Measurements from ENCODE around the gene RPS5. TPM values are rescaled to one million over a fixed set of nuclear protein-coding genes. Genes with fewer than 3 reads are reported as not detected.
"Not testable (repeated sequence)": the region's sequence is repeated elsewhere in the genome, so short reads cannot be mapped to it uniquely, and the experiment has no call there.

Gene RPS5
- total RNA-seq, 1 donor from 2014 or later = 673 TPM

GRCh38 chr19:58355908-58356765 lies 30.9 kb upstream of the RPS5 start:
- DNase-seq (ENCODE audit: low spot score) = no peak

GRCh38 chr19:58356766-58357480 lies 30.1 kb upstream of the RPS5 start:
- no peak for DNase-seq (ENCODE audit: low spot score)

GRCh38 chr19:58357481-58358145 lies 29.5 kb upstream of the RPS5 start:
- DNase-seq (ENCODE audit: low spot score) = no peak

GRCh38 chr19:58361900-58362271 lies 25.2 kb upstream of the RPS5 start:
- DNase-seq (ENCODE audit: low spot score) = peak; percentile 89

GRCh38 chr19:58362272-58362994 lies 24.6 kb upstream of the RPS5 start, which contains the start of gene ZNF497:
TSS of gene ZNF497 (minus strand) at chr19:58362751. CDS start at chr19:58357635, 5,116 bp downstream.
- peak; percentile 99 for DNase-seq (ENCODE audit: low spot score)

- no peak for DNase-seq (ENCODE audit: low spot score)
Measured at GRCh38 chr19:58364146-58364545, 22.9 kb upstream of the RPS5 start.

GRCh38 chr19:58366585-58367430 lies 20.3 kb upstream of the RPS5 start:
- DNase-seq (ENCODE audit: low spot score) = no peak

- DNase-seq (ENCODE audit: low spot score) = no peak
Measured at GRCh38 chr19:58367698-58368454, 19.2 kb upstream of the RPS5 start.

GRCh38 chr19:58368561-58369360 lies 18.3 kb upstream of the RPS5 start:
- DNase-seq (ENCODE audit: low spot score) = no peak

- no peak for DNase-seq (ENCODE audit: low spot score)
Measured at GRCh38 chr19:58372311-58373133, 14.5 kb upstream of the RPS5 start.

- DNase-seq (ENCODE audit: low spot score) = no peak
Measured at GRCh38 chr19:58374200-58374599, 12.9 kb upstream of the RPS5 start.

- not testable (repeated sequence) for DNase-seq (ENCODE audit: low spot score)
Measured at GRCh38 chr19:58376724-58377123, 10.3 kb upstream of the RPS5 start.

GRCh38 chr19:58379246-58379645 lies 7.8 kb upstream of the RPS5 start:
- DNase-seq (ENCODE audit: low spot score) = no peak

GRCh38 chr19:58380037-58380661 lies 6.9 kb upstream of the RPS5 start:
- DNase-seq (ENCODE audit: low spot score) = no peak

- peak; percentile 98 for DNase-seq (ENCODE audit: low spot score)
Measured at GRCh38 chr19:58380662-58381459, 6.2 kb upstream of the RPS5 start, which contains the start of gene ZNF837. TSS of gene ZNF837 (minus strand) at chr19:58381030. CDS start at chr19:58369332, 11,698 bp downstream.

All from mesenteric fat pad (tissue), 1 donor.